GM12801 (cell line): ENCODE results near the gene LRRC10B.

Source experiments
- TF ChIP-seq, protein P1 (sequence below): IDR thresholded peaks from one replicate; pipeline ENCODE4 v1.5.1; 2011; ENCODE audit warnings: control low read depth; ENCODE audit not compliant: insufficient read length; ENCODE audit errors: extremely low read depth

LRRC10B gene

DNA sequence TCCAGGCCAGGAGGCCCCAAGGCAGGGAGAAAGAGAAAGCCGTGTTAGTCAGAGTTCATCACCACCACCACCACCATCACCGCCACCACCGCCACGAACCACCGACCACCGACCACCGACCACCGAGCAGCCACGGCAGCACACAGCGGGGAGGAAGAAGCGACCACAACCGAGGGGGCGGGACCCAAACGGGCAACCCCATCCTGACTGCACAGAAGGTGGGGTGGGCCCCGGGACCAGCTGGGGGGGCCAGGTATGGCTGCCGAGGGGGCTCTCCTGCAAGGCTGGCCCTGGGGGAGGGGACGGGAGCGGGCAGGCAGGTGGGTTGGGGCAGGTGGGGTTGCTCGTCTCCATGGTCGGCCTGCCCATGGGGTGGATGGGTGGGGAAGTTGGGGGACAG, 38.1 kb downstream of the LRRC10B start:
- TF ChIP-seq, protein P1, sequence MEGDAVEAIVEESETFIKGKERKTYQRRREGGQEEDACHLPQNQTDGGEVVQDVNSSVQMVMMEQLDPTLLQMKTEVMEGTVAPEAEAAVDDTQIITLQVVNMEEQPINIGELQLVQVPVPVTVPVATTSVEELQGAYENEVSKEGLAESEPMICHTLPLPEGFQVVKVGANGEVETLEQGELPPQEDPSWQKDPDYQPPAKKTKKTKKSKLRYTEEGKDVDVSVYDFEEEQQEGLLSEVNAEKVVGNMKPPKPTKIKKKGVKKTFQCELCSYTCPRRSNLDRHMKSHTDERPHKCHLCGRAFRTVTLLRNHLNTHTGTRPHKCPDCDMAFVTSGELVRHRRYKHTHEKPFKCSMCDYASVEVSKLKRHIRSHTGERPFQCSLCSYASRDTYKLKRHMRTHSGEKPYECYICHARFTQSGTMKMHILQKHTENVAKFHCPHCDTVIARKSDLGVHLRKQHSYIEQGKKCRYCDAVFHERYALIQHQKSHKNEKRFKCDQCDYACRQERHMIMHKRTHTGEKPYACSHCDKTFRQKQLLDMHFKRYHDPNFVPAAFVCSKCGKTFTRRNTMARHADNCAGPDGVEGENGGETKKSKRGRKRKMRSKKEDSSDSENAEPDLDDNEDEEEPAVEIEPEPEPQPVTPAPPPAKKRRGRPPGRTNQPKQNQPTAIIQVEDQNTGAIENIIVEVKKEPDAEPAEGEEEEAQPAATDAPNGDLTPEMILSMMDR = no peak

DNA sequence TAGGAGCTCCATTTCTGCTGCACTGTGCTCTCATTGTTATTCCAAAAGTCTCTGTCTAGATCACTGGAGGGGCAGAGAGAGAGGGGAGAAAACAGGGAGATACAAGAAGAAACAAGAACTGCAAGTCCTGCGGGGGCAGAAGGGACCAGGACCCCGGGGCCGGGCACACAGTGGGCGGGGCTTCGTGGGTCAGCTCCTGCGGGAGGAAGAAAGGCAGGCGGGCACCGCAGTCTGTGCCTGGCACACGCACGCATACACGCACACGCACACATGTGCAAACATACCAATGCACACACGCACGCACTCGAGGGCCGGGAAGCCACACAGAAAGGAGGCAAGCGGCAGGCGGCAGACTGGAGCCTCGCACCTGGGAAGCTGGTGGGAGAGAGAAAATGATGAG, 38.7 kb downstream of the LRRC10B start:
- TF ChIP-seq, protein P1 = no peak

DNA sequence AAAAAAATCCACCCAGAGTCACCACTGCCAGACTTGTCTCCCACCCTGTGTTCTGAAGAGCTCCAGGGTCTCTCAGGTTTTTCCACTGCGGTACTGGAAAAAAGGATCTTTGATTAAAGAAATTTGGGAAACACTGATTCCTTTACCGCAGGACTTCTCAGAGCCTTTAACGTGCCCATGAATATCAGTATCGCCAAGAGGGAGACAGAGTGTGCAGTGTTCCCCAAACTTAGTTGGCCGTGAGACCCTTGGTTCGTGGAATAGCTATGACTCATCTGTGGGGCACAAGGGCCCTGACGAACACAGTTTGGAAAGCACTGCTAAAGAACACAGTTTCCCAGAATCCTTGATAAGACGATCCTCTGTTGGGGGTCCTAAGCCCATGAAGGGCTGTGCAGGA, 40.6 kb downstream of the LRRC10B start:
- TF ChIP-seq, protein P1 = no peak

DNA sequence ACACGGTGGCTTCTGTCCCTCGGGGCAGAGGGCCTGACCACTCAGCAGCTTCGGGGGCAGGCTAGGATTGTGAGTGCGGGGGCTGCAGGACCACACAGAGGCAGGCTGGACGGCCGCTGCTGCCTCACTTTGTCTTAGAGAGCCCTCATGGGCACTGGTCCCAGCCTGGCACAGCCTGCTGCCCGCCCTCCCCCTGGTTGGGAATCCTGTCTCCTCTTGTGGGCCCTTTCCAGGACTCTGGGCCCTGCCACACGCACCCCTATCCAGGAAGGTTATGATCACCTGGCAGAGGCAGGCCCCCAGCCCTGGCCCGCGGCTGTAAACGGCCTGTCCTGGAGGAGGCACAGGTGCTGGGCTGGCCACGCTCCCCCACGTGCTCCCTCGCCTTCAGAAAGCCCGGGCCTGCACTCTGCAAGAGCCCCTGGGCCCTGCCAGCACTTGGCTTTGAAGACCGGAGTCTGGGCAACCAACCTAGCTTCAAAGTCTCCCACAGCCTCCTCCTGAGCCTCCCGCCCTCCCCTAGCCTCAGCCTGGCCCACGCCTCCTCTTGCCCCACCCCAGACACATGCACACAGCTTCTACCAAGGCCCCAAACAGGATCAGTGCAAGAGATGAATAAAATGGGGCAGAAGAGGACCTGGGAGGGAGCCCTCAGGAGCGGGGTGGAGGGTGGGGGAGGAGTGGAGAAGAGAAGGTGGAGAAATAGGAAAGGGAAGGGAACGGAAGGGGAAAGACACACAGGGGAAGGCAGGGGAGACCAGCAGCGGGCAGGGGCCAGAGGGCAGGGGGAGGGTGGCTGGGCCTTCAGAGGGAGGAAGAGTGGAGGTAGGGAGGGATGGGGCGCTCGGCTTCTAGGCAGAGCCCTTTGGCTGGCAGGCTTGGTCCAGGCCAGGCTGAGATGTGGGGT, 41.4 kb downstream of the LRRC10B start:
- TF ChIP-seq, protein P1 = no peak

DNA sequence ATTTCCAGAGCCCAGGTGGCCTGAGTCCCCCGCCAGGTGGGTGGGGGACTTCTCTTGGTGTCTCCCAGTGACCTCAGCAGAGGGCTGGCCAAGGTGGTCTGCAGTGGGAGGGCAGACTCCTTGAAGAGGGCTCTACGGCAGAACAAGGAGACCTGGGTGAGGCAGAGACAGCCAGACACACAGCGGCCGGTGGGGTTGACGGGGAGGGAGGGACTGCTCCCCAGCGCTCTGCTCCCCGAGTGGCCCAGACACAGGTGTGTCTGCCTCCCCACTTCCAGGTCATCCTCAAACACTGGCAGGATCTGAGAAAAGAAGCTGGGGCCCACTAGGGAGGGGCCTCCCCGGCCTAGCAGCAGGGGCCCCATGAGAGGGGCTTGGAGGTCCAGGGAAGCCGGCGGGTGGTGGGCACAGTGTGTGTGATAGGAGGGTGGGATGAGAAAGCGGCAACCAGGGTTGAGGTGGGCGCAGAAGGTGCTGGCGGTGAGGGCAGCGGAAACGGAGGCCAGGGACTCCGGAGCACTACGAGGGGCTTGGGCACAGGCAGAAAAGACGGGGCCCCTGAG, 42.2 kb downstream of the LRRC10B start:
- TF ChIP-seq, protein P1 = no peak

DNA sequence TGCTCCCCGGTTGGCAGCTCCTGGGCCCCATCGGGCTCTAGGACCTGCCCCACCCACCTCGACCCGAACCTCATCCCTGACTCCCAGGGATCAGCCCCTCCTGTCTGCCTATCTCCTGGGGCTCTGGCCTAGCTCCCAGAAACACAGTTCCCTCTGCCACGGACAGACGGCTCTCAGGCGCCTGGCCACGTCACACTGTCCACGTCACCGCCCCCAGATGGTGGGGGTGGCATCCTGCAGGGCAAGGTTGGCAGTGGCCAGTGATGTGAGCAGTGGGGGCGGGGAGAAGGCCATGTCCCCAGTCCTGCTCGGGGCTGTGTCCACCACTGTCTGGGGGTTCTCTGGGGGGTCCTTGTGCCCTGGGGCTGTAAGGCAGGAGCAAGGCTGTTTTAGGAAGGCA, 43.1 kb downstream of the LRRC10B start:
- TF ChIP-seq, protein P1 = no peak

DNA sequence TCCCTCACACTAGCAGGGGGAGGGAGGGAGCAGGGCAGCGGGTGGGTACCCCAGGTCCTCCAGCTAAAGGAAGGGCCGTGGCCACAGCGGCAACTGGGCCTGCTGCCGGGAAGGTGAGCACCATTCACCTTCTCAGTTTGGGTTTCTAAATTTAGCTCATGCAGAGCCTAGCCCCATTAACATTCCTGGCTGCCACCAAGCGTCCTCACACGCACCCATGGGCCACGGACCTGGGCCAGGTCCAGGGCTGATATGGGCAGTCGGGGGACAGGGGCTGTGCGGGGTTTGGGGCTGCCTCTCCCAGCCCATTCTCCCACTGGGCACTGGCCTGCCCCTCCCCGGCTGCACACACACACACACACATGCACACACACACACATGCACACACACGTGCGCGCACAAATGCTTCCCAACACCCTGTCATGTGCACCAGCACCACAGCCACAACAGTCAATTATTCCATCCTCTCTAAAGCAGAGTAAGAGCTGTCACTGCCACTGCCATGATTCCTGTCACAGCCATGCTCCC, 43.6 kb downstream of the LRRC10B start:
- TF ChIP-seq, protein P1 = no peak
